ENCODE data around the gene ARSI.

Gene ARSI

DNA sequence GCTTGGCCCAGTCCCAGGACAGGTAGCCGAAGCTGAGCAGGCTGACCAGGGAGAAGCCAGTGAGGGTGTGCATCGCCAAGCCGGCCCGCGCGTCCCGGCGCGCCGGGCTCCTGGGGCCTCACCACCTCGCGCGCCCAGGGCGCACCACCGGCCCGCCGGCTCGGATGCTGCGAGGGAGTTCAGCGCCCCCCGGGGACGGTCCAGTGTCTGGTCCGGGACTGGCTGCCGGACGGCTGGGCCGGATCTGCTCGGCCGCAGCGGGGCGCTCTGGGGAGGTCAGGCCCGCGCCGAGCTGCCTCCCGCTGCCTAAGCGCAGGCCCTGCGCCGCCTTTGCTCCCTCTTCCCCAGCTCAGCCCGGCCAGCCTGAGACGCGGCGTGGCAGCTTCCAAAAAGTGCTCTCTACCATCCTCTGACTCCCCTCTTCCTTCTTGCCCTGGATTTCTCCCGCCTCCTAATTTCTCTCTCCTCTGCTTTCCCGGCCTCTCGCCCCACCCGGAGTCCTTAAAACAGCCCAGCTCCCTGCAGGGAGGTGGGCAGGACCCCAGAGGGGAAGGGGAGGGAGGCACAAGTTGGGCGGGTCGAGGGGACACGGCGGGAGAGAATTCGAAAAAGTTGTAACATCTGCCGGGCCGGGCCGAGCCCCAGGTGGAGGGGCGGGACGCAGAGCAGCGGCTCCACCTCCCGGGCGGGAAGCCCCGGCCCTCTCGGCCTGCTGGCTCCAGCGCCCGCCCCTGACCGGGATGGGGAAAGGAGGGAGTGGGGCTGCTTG, at the start of gene ARSI:
Gene ARSI (minus strand): TSS at position 605 of the 769 bp plus-strand sequence. CDS start 532 bp downstream, at position 73.
- no peak for DNase-seq

DNA sequence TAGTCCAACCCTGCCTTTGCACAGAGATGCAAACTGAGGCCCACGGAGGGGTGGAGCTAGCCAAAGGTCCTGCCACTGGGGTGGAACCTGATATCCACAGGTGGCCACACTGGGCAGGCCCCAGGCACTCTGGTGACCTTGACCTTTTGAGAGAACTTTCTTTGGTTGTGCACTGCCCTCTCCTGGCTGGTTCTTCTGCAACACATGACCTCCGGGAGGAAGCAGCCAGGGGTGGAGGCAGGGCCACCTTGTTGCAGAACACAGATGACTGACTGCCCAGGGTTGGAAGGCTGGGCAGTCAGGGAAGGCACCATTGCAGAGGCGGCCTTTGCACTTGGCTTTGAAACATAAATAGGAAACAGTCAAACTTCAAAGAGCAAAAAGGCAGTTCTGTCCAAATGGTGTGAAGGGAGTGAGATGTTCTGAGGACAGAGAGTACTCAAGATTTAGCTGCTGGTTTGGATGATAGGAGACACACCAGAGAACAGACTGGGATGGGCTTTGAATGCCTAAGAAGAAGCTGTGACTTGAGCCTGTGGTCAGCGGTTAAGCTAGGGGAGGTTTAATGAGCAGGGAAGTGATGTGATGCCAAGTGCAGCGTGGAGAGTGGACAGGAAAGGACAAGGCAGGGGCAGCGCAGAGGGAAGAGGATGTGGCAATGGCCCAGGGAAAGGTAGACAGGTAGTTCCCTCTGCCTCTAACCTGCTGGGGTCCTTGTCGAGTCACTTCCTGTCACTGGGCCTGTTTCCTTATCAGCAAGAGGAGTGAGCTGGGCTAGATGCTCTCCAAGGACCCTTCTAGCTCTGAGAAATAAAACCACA, 48.0 kb upstream of the ARSI start:
- no peak for DNase-seq

DNA sequence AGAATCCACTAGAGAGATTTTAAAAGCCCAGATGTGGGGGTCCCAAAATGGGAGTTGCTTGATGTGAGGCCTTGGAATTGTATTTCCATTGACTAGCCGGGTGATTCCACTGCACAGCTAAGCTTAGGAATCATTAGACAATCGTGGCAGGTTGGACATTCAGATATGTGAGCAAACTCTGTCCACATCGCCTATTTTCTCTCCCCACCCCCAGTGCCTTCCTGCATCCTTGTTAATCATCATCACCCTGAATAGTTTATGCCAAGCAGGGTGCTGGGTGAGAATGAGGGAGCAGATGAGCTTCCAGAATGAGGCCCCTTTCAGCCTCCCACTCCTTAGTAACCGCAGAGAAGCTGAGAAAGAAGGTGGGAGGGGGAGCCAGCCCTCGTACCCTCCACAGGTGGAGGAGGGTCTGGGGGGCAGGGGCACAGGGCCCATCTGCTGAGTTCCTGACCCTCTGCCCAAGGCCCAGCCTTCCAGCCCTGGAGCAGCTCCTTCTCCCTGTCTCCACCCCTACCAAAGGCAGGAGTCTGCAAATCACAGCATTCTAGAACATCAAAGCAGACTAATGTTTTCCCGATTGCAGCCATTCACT, 47.1 kb upstream of the ARSI start:
- no peak for DNase-seq

- DNase-seq, result no peak
Measured at GRCh38 chr5:150347451-150347850, 44.7 kb upstream of the ARSI start.

DNA sequence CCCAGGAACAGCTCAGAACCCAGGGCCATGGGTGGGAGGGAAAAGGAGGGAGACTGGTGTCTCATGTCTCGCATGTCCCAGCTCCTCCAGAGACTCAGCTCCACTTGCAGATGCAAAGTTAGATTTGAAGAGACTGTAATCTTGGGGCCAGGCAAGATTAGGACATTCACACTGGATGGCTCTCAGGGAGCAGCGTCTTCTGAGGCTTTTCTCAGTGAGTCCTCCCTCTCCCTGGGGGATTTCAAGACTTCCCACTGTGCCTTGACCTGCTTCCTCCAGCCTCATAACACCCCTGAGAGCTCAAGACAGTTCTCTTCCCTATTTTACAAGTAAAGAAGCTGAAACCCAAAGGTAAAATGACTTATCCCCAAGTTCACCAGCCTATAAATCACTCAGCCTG, 44.3 kb upstream of the ARSI start:
- DNase-seq, result no peak

- no peak for DNase-seq
Measured at GRCh38 chr5:150346592-150346991, 43.9 kb upstream of the ARSI start.

DNA sequence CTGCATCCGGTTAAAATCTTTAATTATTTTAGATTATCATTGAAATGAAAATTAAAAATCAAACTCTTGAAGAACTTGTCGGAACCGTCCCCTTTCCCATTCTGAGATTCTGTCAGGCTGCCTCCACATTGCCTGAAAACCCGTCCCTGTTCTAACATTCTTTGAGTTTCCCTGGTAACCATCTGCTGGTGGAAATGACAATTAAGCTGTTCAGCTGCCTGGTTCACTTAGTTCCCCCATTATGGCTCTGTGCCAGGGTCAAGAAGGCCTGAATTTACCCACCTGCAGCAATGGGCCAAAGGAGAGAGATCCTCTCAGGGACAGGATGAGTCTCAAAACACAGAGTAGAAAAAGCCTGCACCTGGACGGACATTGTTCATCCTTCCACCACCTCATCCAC, 43.0 kb upstream of the ARSI start:
- DNase-seq, result no peak

DNA sequence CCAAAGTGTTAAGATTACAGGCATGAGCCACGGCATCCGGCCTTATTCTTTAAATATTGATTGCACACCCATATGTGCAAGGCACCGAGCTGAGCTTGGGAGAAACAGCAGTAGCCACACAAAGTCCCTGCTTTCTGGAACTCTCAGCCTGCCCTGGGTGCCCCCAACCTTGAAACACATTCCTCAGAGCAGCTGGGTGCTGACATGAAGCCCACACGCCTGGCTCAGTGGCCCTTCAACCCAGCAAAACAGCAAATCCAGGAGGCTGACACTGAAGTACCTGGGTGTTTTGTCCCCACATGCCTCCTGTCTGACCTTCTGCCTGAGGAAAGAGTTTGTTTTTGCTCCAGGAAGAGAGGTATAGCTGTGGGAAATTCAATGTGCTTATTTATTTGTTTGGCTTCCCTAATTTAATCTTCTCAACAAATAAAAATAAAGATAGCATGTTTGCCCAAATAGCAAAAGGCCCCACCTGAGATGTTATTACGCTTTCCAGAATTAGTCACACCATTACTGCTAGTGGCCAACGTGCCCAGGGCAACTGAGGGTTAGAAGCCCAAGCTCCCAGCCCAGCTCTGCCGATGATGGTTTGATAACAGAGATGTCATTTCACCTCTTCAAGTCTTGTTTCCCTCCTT, 41.4 kb upstream of the ARSI start:
- no peak for DNase-seq

GRCh38 chr5:150342583-150342982, 39.9 kb upstream of the ARSI start:
- DNase-seq, result no peak

GRCh38 chr5:150341989-150342388, 39.3 kb upstream of the ARSI start:
- no peak for DNase-seq

- DNase-seq, result no peak
Measured at GRCh38 chr5:150341331-150341730, 38.6 kb upstream of the ARSI start.

- no peak for DNase-seq
Measured at GRCh38 chr5:150340614-150341255, 38.0 kb upstream of the ARSI start.

DNA sequence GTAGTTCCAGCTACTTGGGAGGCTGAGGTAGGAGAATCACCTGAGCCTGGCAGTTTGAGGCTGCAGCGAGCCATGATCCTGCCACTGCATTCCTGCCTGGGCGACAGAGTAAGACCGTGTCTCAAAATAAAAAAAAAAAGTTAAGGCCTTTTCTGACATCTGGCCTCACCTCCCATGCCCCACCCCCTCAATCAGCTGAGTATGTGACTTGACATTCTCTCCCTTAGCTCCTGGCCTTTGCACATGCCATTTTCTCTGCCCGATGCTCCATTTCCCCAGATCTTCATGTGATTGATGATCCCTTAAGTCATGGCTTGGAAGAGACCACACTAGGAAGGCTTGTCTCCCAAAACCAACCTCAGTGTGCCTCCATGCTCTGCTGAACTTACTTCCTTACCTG, 37.1 kb upstream of the ARSI start:
- no peak for DNase-seq

DNA sequence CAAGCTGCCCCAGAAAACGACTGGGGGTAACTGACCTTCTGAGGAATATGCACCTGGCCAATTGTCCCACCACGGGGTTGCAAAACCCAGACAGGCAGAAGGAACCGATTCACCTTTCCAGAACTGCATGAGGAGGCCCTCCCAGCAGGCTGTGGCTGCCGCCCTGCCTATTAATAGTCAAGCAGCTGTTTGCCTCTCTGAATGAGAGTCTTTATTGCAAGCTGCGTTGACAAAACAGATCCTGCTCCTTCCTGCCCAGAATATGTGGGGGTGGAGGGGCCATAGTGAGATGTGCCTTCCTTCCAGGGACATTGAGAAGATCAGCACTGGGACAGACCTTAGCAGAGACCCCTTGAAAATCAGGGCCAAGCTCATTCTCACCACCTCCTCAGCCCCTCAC, 36.5 kb upstream of the ARSI start:
- no peak for DNase-seq

GRCh38 chr5:150338546-150338945, 35.8 kb upstream of the ARSI start:
- no peak for DNase-seq

- DNase-seq, result no peak
Measured at GRCh38 chr5:150335778-150336177, 33.1 kb upstream of the ARSI start.

- DNase-seq, result no peak
Measured at GRCh38 chr5:150333400-150333799, 30.7 kb upstream of the ARSI start.

GRCh38 chr5:150329881-150330876, 27.5 kb upstream of the ARSI start:
- DNase-seq, result no peak

- no peak for DNase-seq
Measured at GRCh38 chr5:150329038-150329437, 26.3 kb upstream of the ARSI start.

- no peak for DNase-seq
Measured at GRCh38 chr5:150328515-150328914, 25.8 kb upstream of the ARSI start.

DNA sequence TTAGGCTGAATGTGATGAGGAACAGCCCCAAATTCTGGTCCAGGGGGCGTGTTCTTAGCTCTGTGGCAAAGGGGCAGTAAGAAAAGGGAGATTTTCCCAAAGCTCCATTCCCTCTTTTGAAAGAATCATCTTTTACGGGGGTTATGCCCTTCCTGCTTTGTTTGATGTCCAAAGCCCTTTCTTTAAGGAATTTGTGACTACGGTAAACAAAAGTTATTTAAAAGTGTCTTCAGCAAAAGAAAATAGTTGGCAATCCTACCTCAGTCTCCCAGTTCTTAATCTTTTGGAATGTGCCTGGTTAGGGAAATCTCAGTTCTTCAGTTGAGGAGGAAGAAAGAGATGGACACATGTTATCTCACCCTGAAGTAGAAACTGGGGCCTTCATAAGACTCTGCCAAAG, 24.4 kb upstream of the ARSI start:
- no peak for DNase-seq

DNA sequence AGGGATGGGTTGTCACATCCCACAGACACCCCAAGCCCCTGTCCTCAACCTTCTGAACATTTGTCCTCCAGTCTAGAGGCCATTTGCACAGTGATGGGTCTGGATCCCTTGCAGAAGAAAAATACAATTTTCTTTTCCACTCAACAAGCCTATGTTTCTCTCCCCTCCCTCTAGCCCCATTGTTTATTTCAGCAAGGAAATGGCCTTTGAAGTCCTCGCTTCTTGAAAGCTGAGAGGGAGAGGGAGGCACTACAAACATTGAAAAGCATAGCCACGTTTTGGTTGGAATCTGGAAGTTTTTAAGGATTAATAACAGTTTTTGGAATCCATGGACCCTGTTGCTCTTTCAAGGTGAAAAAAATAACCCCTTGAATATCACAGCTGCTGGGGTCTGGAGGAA, 24.0 kb upstream of the ARSI start:
- DNase-seq, result no peak

All from NCI-H526 treated with DMSO at 0.1 percent for 48 hours (cell line).